Measurements from ENCODE around the gene PKP3.

Gene PKP3

GRCh38 chr11:431921-432320, 37.9 kb downstream of the PKP3 start:
- TF ChIP-seq POU6F1 (CRISPR knock-in tag; IDR thresholded peaks at IDR 0.05; ENCODE audit: borderline replicate concordance, low read depth) (no peak), ZNF565 (CRISPR knock-in tag; conservative IDR thresholded peaks at IDR 0.05; ENCODE audit: low read depth) (no peak), SNAI2 (CRISPR knock-in tag; IDR thresholded peaks at IDR 0.05) (no peak), CREB5 (CRISPR knock-in tag; IDR thresholded peaks at IDR 0.05; ENCODE audit: low read depth) (no peak), ZNF8 (CRISPR knock-in tag; IDR thresholded peaks at IDR 0.05) (no peak), ZFP3 (CRISPR knock-in tag; IDR thresholded peaks at IDR 0.05) (no peak), ZFP30 (CRISPR knock-in tag; IDR thresholded peaks at IDR 0.05) (no peak), CSDC2 (CRISPR knock-in tag; IDR thresholded peaks at IDR 0.05) (no peak), CSRNP3 (CRISPR knock-in tag; IDR thresholded peaks at IDR 0.05) (no peak), BACH2 (CRISPR knock-in tag; IDR thresholded peaks at IDR 0.05; ENCODE audit: borderline replicate concordance) (no peak), TCF4 (CRISPR knock-in tag; IDR thresholded peaks at IDR 0.05; ENCODE audit: borderline replicate concordance) (no peak), PATZ1 (CRISPR knock-in tag; IDR thresholded peaks at IDR 0.05; ENCODE audit: borderline replicate concordance) (no peak), TSHZ2 (CRISPR knock-in tag; IDR thresholded peaks at IDR 0.05) (no peak)
- no peak for ATAC-seq

- no peak for TF ChIP-seq BACH2 (CRISPR knock-in tag; IDR thresholded peaks at IDR 0.05; ENCODE audit: borderline replicate concordance)
- no peak for TF ChIP-seq ISL1 (CRISPR knock-in tag; IDR thresholded peaks at IDR 0.05)
- TF ChIP-seq ZFP30 (CRISPR knock-in tag; IDR thresholded peaks at IDR 0.05) = no peak
- no peak for TF ChIP-seq GLIS3 (CRISPR knock-in tag; IDR thresholded peaks at IDR 0.05)
- TF ChIP-seq CSRNP3 (CRISPR knock-in tag; IDR thresholded peaks at IDR 0.05) = no peak
- TF ChIP-seq OSR1 (CRISPR knock-in tag; IDR thresholded peaks at IDR 0.05) = no peak
- no peak for TF ChIP-seq ZC3H10 (CRISPR knock-in tag; IDR thresholded peaks at IDR 0.05)
- no peak for TF ChIP-seq CSDC2 (CRISPR knock-in tag; IDR thresholded peaks at IDR 0.05)
- no peak for TF ChIP-seq ZNF565 (CRISPR knock-in tag; conservative IDR thresholded peaks at IDR 0.05; ENCODE audit: low read depth)
- no peak for TF ChIP-seq ARNTL (CRISPR knock-in tag; IDR thresholded peaks at IDR 0.05; ENCODE audit: borderline replicate concordance, low read depth)
- TF ChIP-seq TOX (CRISPR knock-in tag; IDR thresholded peaks at IDR 0.05; ENCODE audit: borderline replicate concordance) = no peak
- TF ChIP-seq TCF4 (CRISPR knock-in tag; IDR thresholded peaks at IDR 0.05; ENCODE audit: borderline replicate concordance) = no peak
- TF ChIP-seq SNAI2 (CRISPR knock-in tag; IDR thresholded peaks at IDR 0.05) = no peak
- no peak for ATAC-seq
Measured at GRCh38 chr11:432501-433100, 38.6 kb downstream of the PKP3 start.

Data from SK-N-SH treated with all-trans-retinoic acid at 6 μM for 48 hours (cell line).